Tibial artery (tissue), 4 donors: Measurements from ENCODE around the gene RNGTT.
"Not testable (repeated sequence)": the region's sequence is repeated elsewhere in the genome, so short reads cannot be mapped to it uniquely, and the experiment has no call there.

Experiments used
- DNase-seq, 2 donors: peaks; one replicate each; pipeline ENCODE4 v3.0.0-alpha.2; 2019
- H3K27ac ChIP-seq, 2 donors: fragments of 200-600 bp; sonication (generic) in 1 of 2; 1 replicate in 1 of 2; 2 replicates in 1 of 2; pipeline ENCODE4 v1.5.1; 2018 to 2019; ENCODE audit warnings: mild to moderate bottlenecking in 1 of 2
- H3K27me3 ChIP-seq, 2 donors: fragments of 200-600 bp; sonication (generic) in 1 of 2; one replicate each; pipeline versions ENCODE4 v1.5.1 to v1.6.0; 2016 to 2019
- H3K36me3 ChIP-seq, 3 donors: fragments of 200-600 bp; sonication (generic) in 2 of 3; one replicate each; pipeline ENCODE4 v1.5.1; 2016 to 2019; ENCODE audit warnings: mild to moderate bottlenecking in 2 of 3
- H3K4me1 ChIP-seq, 4 donors: fragments of 200-600 bp; sonication (generic) in 2 of 4; 1 replicate in 3 of 4; 2 replicates in 1 of 4; pipeline ENCODE4 v1.5.1; 2016 to 2019
- H3K4me3 ChIP-seq, 2 donors: fragments of 200-600 bp; sonication (generic) in 1 of 2; 1 replicate in 1 of 2; 2 replicates in 1 of 2; pipeline ENCODE4 v1.5.1; 2018 to 2019; ENCODE audit warnings: mild to moderate bottlenecking in 2 of 2
- H3K9me3 ChIP-seq, 3 donors: fragments of 200-600 bp; sonication (generic) in 1 of 3; one replicate each; pipeline ENCODE4 v1.5.1; 2016 to 2019
- CTCF ChIP-seq, 2 experiments: fragments of 200-600 bp in 1 of 2; fragments of 450-650 bp in 1 of 2; IDR thresholded peaks; one replicate each; pipeline ENCODE4 v1.5.1; 2017 to 2019; ENCODE audit warnings: antibody characterized with exemption in 2 of 2, mild to moderate bottlenecking in 1 of 2, moderate library complexity in 1 of 2
- intact Hi-C: fragments of 100-400 bp; cut with DNase I; formaldehyde crosslinking; loops from one replicate; pipeline ENCODE4 v1.15.0; 2023; ENCODE audit warnings: low total_unique reads

RNGTT gene

GRCh38 chr6:88908598-88909548 is 54.5 kb downstream of the RNGTT start:
- Histone ChIP-seq H3K36me3 (no peaks in the 10 kb centered on the region), H3K4me3 (no peak overlapping the region), H3K4me1 (peaks cover 0 to 52% (median 12%) of the 10 kb centered on the region in 4 donors), H3K27ac (peak overlapping the region in 1 of 2 donors; percentile 53), H3K9me3 (no peaks in the 10 kb centered on the region), H3K27me3 (no peaks in the 10 kb centered on the region)
- no peak for TF ChIP-seq CTCF (IDR thresholded peaks at IDR 0.05)
- intact Hi-C loops = no loop called here
- no peak for DNase-seq

- H3K9me3 ChIP-seq, intact Hi-C loops, H3K36me3 ChIP-seq, H3K27ac ChIP-seq, H3K27me3 ChIP-seq, DNase-seq, H3K4me3 ChIP-seq: not testable (repeated sequence)
- peaks cover 0 to 41% (median 12%) of the 10 kb centered on the region in 4 donors for H3K4me1 ChIP-seq
These were observed 56.3 kb downstream of the RNGTT start for GRCh38 chr6:88907148-88907547.

- Histone ChIP-seq H3K4me3 (no peak overlapping the region), H3K27ac (no peak overlapping the region), H3K9me3 (no peaks in the 10 kb centered on the region), H3K27me3 (no peaks in the 10 kb centered on the region), H3K4me1 (peaks cover 0 to 3% (median 0%) of the 10 kb centered on the region in 4 donors), H3K36me3 (peaks cover 0 to 4% (median 0%) of the 10 kb centered on the region in 3 donors)
- DNase-seq = no peak
- TF ChIP-seq CTCF (IDR thresholded peaks at IDR 0.05) = no peak
- intact Hi-C loops = no loop called here
These were observed 63.7 kb downstream of the RNGTT start for GRCh38 chr6:88899569-88900316.

GRCh38 chr6:88895911-88896310 is 67.5 kb downstream of the RNGTT start:
- Histone ChIP-seq H3K4me1 (no peaks in the 10 kb centered on the region), H3K9me3 (no peaks in the 10 kb centered on the region), H3K36me3 (peaks cover 0 to 4% (median 0%) of the 10 kb centered on the region in 3 donors), H3K27ac (no peak overlapping the region), H3K27me3 (no peaks in the 10 kb centered on the region), H3K4me3 (no peak overlapping the region)
- intact Hi-C loops = no loop called here
- no peak for TF ChIP-seq CTCF (IDR thresholded peaks at IDR 0.05)
- DNase-seq = no peak

GRCh38 chr6:88890860-88891845 is 72.3 kb downstream of the RNGTT start:
- H3K27me3 ChIP-seq = no peaks in the 10 kb centered on the region
- H3K9me3 ChIP-seq = no peaks in the 10 kb centered on the region
- no peak overlapping the region for H3K4me3 ChIP-seq
- intact Hi-C loops = no loop called here
- H3K27ac ChIP-seq = no peak overlapping the region
- no peak for DNase-seq
- H3K4me1 ChIP-seq = no peaks in the 10 kb centered on the region
- TF ChIP-seq CTCF (IDR thresholded peaks at IDR 0.05) = no peak
- peaks cover 0 to 8% (median 4%) of the 10 kb centered on the region in 3 donors for H3K36me3 ChIP-seq
